Caco-2 (cell line): ENCODE data around the gene HABP4. TPM values are rescaled to one million over a fixed set of nuclear protein-coding genes. Genes with fewer than 3 reads are reported as not detected.

Experiments used
- BruUV-seq: library from RNA; stranded (reverse); fragments of 400-500 nt; replicated peaks from 2 replicates; lab custom pipeline; 2021; lab: Mats Ljungman, UMichigan
- CTCF ChIA-PET: fragments of 300-600 bp; sonication (Branson Sonifier 250); formaldehyde crosslinking; loops from one replicate; lab custom pipeline; 2022; ENCODE audit warnings: antibody characterized with exemption; lab: Charles Lee
- POLR2A ChIA-PET: fragments of 300-600 bp; sonication (Branson Sonifier 250); formaldehyde crosslinking; loops from one replicate; lab custom pipeline; 2022; ENCODE audit warnings: antibody characterized with exemption; lab: Charles Lee
- DNase-seq, 2 experiments: peaks; one replicate each; pipeline versions ENCODE4 v3.0.0 to v3.0.0-alpha.2; 2020 to 2022
- H3K27me3 ChIP-seq: replicated peaks from 2 replicates; pipeline ENCODE4 v1.6.0; 2011; ENCODE audit warnings: low read length; ENCODE audit not compliant: control insufficient read depth, insufficient read depth
- H3K36me3 ChIP-seq: 2 replicates; pipeline ENCODE4 v1.5.1; 2011; ENCODE audit warnings: low read length; ENCODE audit not compliant: control insufficient read depth, insufficient read depth
- H3K4me1 ChIP-seq: fragments of 250-450 bp; sonication (Bioruptor Pico); 2 replicates; pipeline ENCODE4 v1.5.1; 2020; ENCODE audit warnings: mild to moderate bottlenecking
- H3K4me3 ChIP-seq: 2 replicates; pipeline ENCODE4 v1.5.1; 2011; ENCODE audit warnings: low read depth, mild to moderate bottlenecking, control low read depth, low read length
- H3K9me3 ChIP-seq: fragments of 250-450 bp; sonication (Bioruptor Pico); 2 replicates; pipeline ENCODE4 v1.5.1; 2020; ENCODE audit warnings: mild to moderate bottlenecking, moderate library complexity
- H3K27ac Mint-ChIP-seq: one replicate; pipeline ENCODE4 v1.8.0; 2022; ENCODE audit warnings: mixed read lengths; ENCODE audit not compliant: unreplicated experiment
- H3K27me3 Mint-ChIP-seq: one replicate; pipeline ENCODE4 v1.8.0; 2022; ENCODE audit warnings: mixed read lengths; ENCODE audit not compliant: insufficient read depth, unreplicated experiment
- H3K36me3 Mint-ChIP-seq: one replicate; pipeline ENCODE4 v1.8.0; 2022; ENCODE audit warnings: mild to moderate bottlenecking, mixed read lengths; ENCODE audit not compliant: insufficient read depth, unreplicated experiment
- H3K4me1 Mint-ChIP-seq: one replicate; pipeline ENCODE4 v1.8.0; 2022; ENCODE audit warnings: low read depth, mixed read lengths; ENCODE audit not compliant: unreplicated experiment
- H3K4me3 Mint-ChIP-seq: one replicate; pipeline ENCODE4 v1.8.0; 2022; ENCODE audit warnings: mild to moderate bottlenecking, moderate library complexity, mixed read lengths; ENCODE audit not compliant: unreplicated experiment
- H3K9me3 Mint-ChIP-seq: one replicate; pipeline ENCODE4 v1.8.0; 2022; ENCODE audit warnings: mixed read lengths; ENCODE audit not compliant: unreplicated experiment
- CTCF ChIP-seq, 2 experiments: fragments of 200-600 bp in 1 of 2; IDR thresholded peaks; 1 replicate in 1 of 2; 2 replicates in 1 of 2; pipeline versions ENCODE4 v1.5.1 to v1.8.0; 2011 to 2022; ENCODE audit warnings: antibody characterized with exemption in 1 of 2, control low read depth in 1 of 2, inconsistent platforms in 1 of 2, low read depth in 1 of 2, low read length in 1 of 2, mild to moderate bottlenecking in 1 of 2, moderate library complexity in 1 of 2; ENCODE audit not compliant: insufficient read depth in 1 of 2, severe bottlenecking in 1 of 2, unreplicated experiment in 1 of 2
- intact Hi-C: fragments of 100-400 bp; cut with micrococcal nuclease; formaldehyde crosslinking; loops from one replicate; pipeline ENCODE4 v1.10.0; 2022; ENCODE audit not compliant: unreplicated experiment
- total RNA-seq: library from RNA; stranded (reverse); gene quantifications from 2 replicates; pipeline ENCODE4 v1.2.3, GENCODE V29; 2022

The HABP4 gene
- total RNA-seq, 1 experiment from 2014 or later: 26.7 TPM

GRCh38 chr9:96519787-96520186 lies 69.8 kb downstream of the HABP4 start:
- DNase-seq: no peak
- H3K36me3 Mint-ChIP-seq: peaks cover 81% of the 10 kb centered on the region
- intact Hi-C loops: no loop called here
- H3K27ac Mint-ChIP-seq: no peak overlapping the region
- Histone ChIP-seq H3K4me3 (no peak overlapping the region), H3K9me3 (no peaks in the 10 kb centered on the region), H3K4me1 (no peaks in the 10 kb centered on the region), H3K27me3 (no peaks in the 10 kb centered on the region), H3K36me3 (no peaks in the 10 kb centered on the region; the same call in none of the 2 replicates)
- POLR2A ChIA-PET: no interaction called here
- no peak for TF ChIP-seq CTCF (IDR thresholded peaks at IDR 0.05; ENCODE audit: insufficient read depth in 1 of 2, low read depth in 1 of 2, low read length in 1 of 2, severe bottlenecking in 1 of 2, unreplicated experiment in 1 of 2)
- H3K27me3 Mint-ChIP-seq: no peaks in the 10 kb centered on the region
- CTCF ChIA-PET: no interaction called here
- no TSS peak for BruUV-seq
- no peaks in the 10 kb centered on the region for H3K9me3 Mint-ChIP-seq
- no peak overlapping the region for H3K4me3 Mint-ChIP-seq
- H3K4me1 Mint-ChIP-seq: no peaks in the 10 kb centered on the region

GRCh38 chr9:96522366-96522765 lies 72.4 kb downstream of the HABP4 start:
- DNase-seq: no peak
- ChIA-PET CTCF (no interaction called here), POLR2A (no interaction called here)

GRCh38 chr9:96523374-96523773 lies 73.4 kb downstream of the HABP4 start:
- H3K9me3 Mint-ChIP-seq: no peaks in the 10 kb centered on the region
- no peaks in the 10 kb centered on the region for H3K27me3 Mint-ChIP-seq
- ChIA-PET CTCF (no interaction called here), POLR2A (no interaction called here)
- BruUV-seq: no TSS peak
- H3K4me1 ChIP-seq: no peaks in the 10 kb centered on the region
- peaks cover 2% of the 10 kb centered on the region for H3K36me3 ChIP-seq
- no peaks in the 10 kb centered on the region for H3K4me1 Mint-ChIP-seq
- H3K9me3 ChIP-seq: no peaks in the 10 kb centered on the region
- peaks cover 87% of the 10 kb centered on the region for H3K36me3 Mint-ChIP-seq
- intact Hi-C loops: no loop called here
- H3K4me3 Mint-ChIP-seq: no peak overlapping the region
- H3K4me3 ChIP-seq: no peak overlapping the region
- DNase-seq: no peak
- no peak overlapping the region for H3K27ac Mint-ChIP-seq
- no peak for TF ChIP-seq CTCF (IDR thresholded peaks at IDR 0.05; ENCODE audit: insufficient read depth in 1 of 2, low read depth in 1 of 2, low read length in 1 of 2, severe bottlenecking in 1 of 2, unreplicated experiment in 1 of 2)
- no peaks in the 10 kb centered on the region for H3K27me3 ChIP-seq

More at GRCh38 chr9:96522366-96522765, 72.4 kb downstream of the HABP4 start:
- Histone ChIP-seq H3K27me3 (no peaks in the 10 kb centered on the region), H3K4me1 (no peaks in the 10 kb centered on the region), H3K4me3 (no peak overlapping the region), H3K36me3 (peaks cover 2% of the 10 kb centered on the region), H3K9me3 (no peaks in the 10 kb centered on the region)
- Mint-ChIP-seq H3K4me1 (no peaks in the 10 kb centered on the region), H3K27me3 (no peaks in the 10 kb centered on the region), H3K36me3 (peaks cover 85% of the 10 kb centered on the region), H3K9me3 (no peaks in the 10 kb centered on the region), H3K4me3 (no peak overlapping the region), H3K27ac (no peak overlapping the region)
- BruUV-seq: no TSS peak
- TF ChIP-seq CTCF (IDR thresholded peaks at IDR 0.05; ENCODE audit: insufficient read depth in 1 of 2, low read depth in 1 of 2, low read length in 1 of 2, severe bottlenecking in 1 of 2, unreplicated experiment in 1 of 2): no peak
- intact Hi-C loops: no loop called here
